GM23338 (cell line): ENCODE results near the gene RGS6. TPM values are rescaled to one million over a fixed set of nuclear protein-coding genes. Genes with fewer than 3 reads are reported as not detected.

Source experiments
- ATAC-seq: fragments of 200-7000 bp; cut with Tn5 transposase; 3 replicates; pipeline ENCODE4 v1.9.1; 2020
- DNase-seq: peaks from one replicate; pipeline ENCODE4 v3.0.0-alpha.2; 2015; ENCODE audit warnings: low spot score
- H2AFZ ChIP-seq: fragments of 200-600 bp; sonication (generic); 2 replicates; pipeline ENCODE4 v1.8.0; 2016; ENCODE audit warnings: antibody characterized with exemption, mild to moderate bottlenecking, moderate library complexity
- H3F3A ChIP-seq: fragments of 200-600 bp; sonication (generic); replicated peaks from 2 replicates; pipeline ENCODE4 v1.8.0; 2017; ENCODE audit warnings: antibody characterized with exemption, mixed run types, low read depth
- H3K27ac ChIP-seq: fragments of 200-600 bp; sonication (generic); 2 replicates; pipeline ENCODE4 v1.6.1; 2016; ENCODE audit warnings: low read depth
- H3K27me3 ChIP-seq: fragments of 200-600 bp; sonication (generic); 2 replicates; pipeline ENCODE4 v1.8.0; 2016; ENCODE audit warnings: mild to moderate bottlenecking, mixed run types, moderate library complexity; ENCODE audit not compliant: insufficient read depth
- H3K36me3 ChIP-seq: fragments of 200-600 bp; sonication (generic); 2 replicates; pipeline ENCODE4 v1.8.0; 2016; ENCODE audit warnings: mild to moderate bottlenecking; ENCODE audit not compliant: insufficient read depth
- H3K4me1 ChIP-seq: fragments of 200-600 bp; sonication (generic); 2 replicates; pipeline ENCODE4 v1.8.0; 2016; ENCODE audit warnings: mild to moderate bottlenecking, moderate library complexity; ENCODE audit not compliant: insufficient read depth
- H3K4me2 ChIP-seq: fragments of 200-600 bp; sonication (generic); 2 replicates; pipeline ENCODE4 v1.7.1; 2017; ENCODE audit warnings: mixed run types
- H3K4me3 ChIP-seq: fragments of 200-600 bp; sonication (generic); 2 replicates; pipeline ENCODE4 v1.6.1; 2016; ENCODE audit warnings: mixed run types
- H3K79me2 ChIP-seq: fragments of 200-600 bp; sonication (generic); replicated peaks from 2 replicates; pipeline ENCODE4 v1.8.0; 2017; ENCODE audit warnings: mild to moderate bottlenecking; ENCODE audit not compliant: insufficient read depth
- H3K9me2 ChIP-seq: fragments of 200-600 bp; sonication (generic); 2 replicates; pipeline ENCODE4 v1.8.0; 2017; ENCODE audit not compliant: insufficient read depth
- H4K20me1 ChIP-seq: fragments of 200-600 bp; sonication (generic); replicated peaks from 2 replicates; pipeline ENCODE4 v1.8.0; 2017; ENCODE audit warnings: mild to moderate bottlenecking; ENCODE audit not compliant: insufficient read depth
- H3K27ac Mint-ChIP-seq: 2 replicates; pipeline ENCODE4 v1.8.0; 2020; ENCODE audit warnings: inconsistent platforms, mild to moderate bottlenecking, moderate library complexity, mixed read lengths
- H3K27me3 Mint-ChIP-seq: 3 replicates; pipeline ENCODE4 v1.8.0; 2022; ENCODE audit warnings: low read depth, mild to moderate bottlenecking, moderate library complexity, mixed read lengths, inconsistent platforms; ENCODE audit not compliant: insufficient read depth, poor library complexity
- H3K36me3 Mint-ChIP-seq: 3 replicates; pipeline ENCODE4 v1.8.0; 2021; ENCODE audit warnings: low read depth, mild to moderate bottlenecking, inconsistent platforms, moderate library complexity, mixed read lengths
- H3K4me1 Mint-ChIP-seq: 3 replicates; pipeline ENCODE4 v1.8.0; 2020; ENCODE audit warnings: mild to moderate bottlenecking, inconsistent platforms, mixed read lengths
- H3K4me3 Mint-ChIP-seq: 3 replicates; pipeline ENCODE4 v1.8.0; 2021; ENCODE audit warnings: moderate library complexity, mild to moderate bottlenecking, inconsistent platforms, mixed read lengths
- H3K9me3 Mint-ChIP-seq: 3 replicates; pipeline ENCODE4 v1.8.0; 2020; ENCODE audit warnings: moderate library complexity, mild to moderate bottlenecking, inconsistent platforms, mixed read lengths
- CREB1 ChIP-seq: fragments of 250-450 bp; sonication (Bioruptor Pico); IDR thresholded peaks from 2 replicates; pipeline ENCODE4 v1.5.0; 2020; ENCODE audit warnings: low read depth, mild to moderate bottlenecking, moderate library complexity
- EZH2 ChIP-seq: fragments of 200-600 bp; sonication (generic); IDR thresholded peaks from one replicate; pipeline ENCODE4 v1.8.0; 2017; ENCODE audit warnings: antibody characterized with exemption, mild to moderate bottlenecking, low read depth; ENCODE audit not compliant: unreplicated experiment
- JUNB ChIP-seq: IDR thresholded peaks from one replicate; pipeline ENCODE4 v1.6.1; 2016; ENCODE audit warnings: antibody characterized with exemption; ENCODE audit not compliant: unreplicated experiment
- POLR2AphosphoS5 ChIP-seq: IDR thresholded peaks from 2 replicates; pipeline ENCODE4 v1.6.1; 2016; ENCODE audit warnings: antibody characterized with exemption, low read depth
- ZNF114 ChIP-seq: fragments of 250-450 bp; sonication (Bioruptor Pico); IDR thresholded peaks from 2 replicates; pipeline ENCODE4 v1.5.0; 2020; ENCODE audit warnings: mild to moderate bottlenecking, moderate library complexity
- ZNF331 ChIP-seq: fragments of 250-450 bp; sonication (Bioruptor Pico); IDR thresholded peaks from 2 replicates; pipeline ENCODE4 v1.5.0; 2020; ENCODE audit warnings: low read depth, mild to moderate bottlenecking, moderate library complexity
- polyA plus RNA-seq: library from polyadenylated mRNA; unstranded; fragments of >200 nt; fragmentation: Nextera tagmentation; extraction: Ambion mirVana; gene quantifications from 2 replicates; pipeline ENCODE4 v1.2.1, GENCODE V29; 2016
- total RNA-seq: library from RNA; depleted of rRNA; stranded (reverse); fragments of >200 nt; shearing (Covaris generic); gene quantifications from 2 replicates; pipeline ENCODE4 v1.2.3, GENCODE V29; 2014
- TF ChIP-seq, protein P1 (sequence below): IDR thresholded peaks from one replicate; pipeline ENCODE4 v1.6.1; 2018; ENCODE audit warnings: antibody characterized with exemption; ENCODE audit not compliant: unreplicated experiment
- TF ChIP-seq, protein P2 (sequence below), 2 experiments: fragments of 200-600 bp in 1 of 2; sonication (generic) in 1 of 2; conservative IDR thresholded peaks; 2 replicates each; pipeline versions ENCODE4 v1.5.1 to v1.6.1; 2016 to 2017; ENCODE audit warnings: antibody characterized with exemption in 2 of 2, low read depth in 2 of 2, mild to moderate bottlenecking in 2 of 2, moderate library complexity in 1 of 2
- TF ChIP-seq, protein P3 (sequence below): fragments of 250-450 bp; sonication (Bioruptor Pico); IDR thresholded peaks from 2 replicates; pipeline ENCODE4 v1.5.0; 2020; ENCODE audit warnings: mild to moderate bottlenecking, moderate library complexity

Gene RGS6
- total and polyA plus RNA-seq, 2 experiments from 2014 or later, result 0.66 to 0.83 TPM

DNA sequence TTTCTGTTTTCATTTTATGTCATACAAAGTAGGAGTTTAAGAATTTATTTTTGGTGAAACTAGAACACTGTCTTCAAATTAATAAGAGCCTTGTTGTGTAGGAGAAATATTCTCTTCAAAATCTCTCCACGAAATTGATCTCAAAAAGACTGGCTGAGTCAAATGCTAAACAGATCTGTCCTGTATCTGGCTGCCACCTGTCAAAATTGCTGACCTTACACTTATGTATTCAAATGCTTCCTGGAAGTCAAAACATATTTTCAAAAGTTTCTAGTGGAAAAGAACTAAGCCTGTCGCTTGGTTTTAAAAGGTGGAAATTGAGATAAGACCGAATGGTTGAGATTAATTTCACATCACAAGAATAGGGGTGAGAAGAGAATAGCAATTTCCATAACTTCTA lies 121.4 kb downstream of the RGS6 start:
- Histone ChIP-seq H3K36me3 (no peaks in the 10 kb centered on the region), H3K27ac (no peak overlapping the region), H3F3A (no peaks in the 10 kb centered on the region), H3K4me3 (no peak overlapping the region), H3K4me2 (no peak overlapping the region), H4K20me1 (no peaks in the 10 kb centered on the region), H3K4me1 (no peaks in the 10 kb centered on the region), H3K27me3 (no peaks in the 10 kb centered on the region), H3K79me2 (no peaks in the 10 kb centered on the region), H3K9me2 (no peaks in the 10 kb centered on the region), H2AFZ (no peak overlapping the region)
- Mint-ChIP-seq H3K9me3 (no peaks in the 10 kb centered on the region), H3K36me3 (no peaks in the 10 kb centered on the region), H3K27ac (no peak overlapping the region), H3K27me3 (peaks cover 3% of the 10 kb centered on the region), H3K4me1 (peaks cover 14% of the 10 kb centered on the region), H3K4me3 (no peak overlapping the region)
- TF ChIP-seq, protein P1, sequence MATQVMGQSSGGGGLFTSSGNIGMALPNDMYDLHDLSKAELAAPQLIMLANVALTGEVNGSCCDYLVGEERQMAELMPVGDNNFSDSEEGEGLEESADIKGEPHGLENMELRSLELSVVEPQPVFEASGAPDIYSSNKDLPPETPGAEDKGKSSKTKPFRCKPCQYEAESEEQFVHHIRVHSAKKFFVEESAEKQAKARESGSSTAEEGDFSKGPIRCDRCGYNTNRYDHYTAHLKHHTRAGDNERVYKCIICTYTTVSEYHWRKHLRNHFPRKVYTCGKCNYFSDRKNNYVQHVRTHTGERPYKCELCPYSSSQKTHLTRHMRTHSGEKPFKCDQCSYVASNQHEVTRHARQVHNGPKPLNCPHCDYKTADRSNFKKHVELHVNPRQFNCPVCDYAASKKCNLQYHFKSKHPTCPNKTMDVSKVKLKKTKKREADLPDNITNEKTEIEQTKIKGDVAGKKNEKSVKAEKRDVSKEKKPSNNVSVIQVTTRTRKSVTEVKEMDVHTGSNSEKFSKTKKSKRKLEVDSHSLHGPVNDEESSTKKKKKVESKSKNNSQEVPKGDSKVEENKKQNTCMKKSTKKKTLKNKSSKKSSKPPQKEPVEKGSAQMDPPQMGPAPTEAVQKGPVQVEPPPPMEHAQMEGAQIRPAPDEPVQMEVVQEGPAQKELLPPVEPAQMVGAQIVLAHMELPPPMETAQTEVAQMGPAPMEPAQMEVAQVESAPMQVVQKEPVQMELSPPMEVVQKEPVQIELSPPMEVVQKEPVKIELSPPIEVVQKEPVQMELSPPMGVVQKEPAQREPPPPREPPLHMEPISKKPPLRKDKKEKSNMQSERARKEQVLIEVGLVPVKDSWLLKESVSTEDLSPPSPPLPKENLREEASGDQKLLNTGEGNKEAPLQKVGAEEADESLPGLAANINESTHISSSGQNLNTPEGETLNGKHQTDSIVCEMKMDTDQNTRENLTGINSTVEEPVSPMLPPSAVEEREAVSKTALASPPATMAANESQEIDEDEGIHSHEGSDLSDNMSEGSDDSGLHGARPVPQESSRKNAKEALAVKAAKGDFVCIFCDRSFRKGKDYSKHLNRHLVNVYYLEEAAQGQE, result no peak
- TF ChIP-seq, protein P2, sequence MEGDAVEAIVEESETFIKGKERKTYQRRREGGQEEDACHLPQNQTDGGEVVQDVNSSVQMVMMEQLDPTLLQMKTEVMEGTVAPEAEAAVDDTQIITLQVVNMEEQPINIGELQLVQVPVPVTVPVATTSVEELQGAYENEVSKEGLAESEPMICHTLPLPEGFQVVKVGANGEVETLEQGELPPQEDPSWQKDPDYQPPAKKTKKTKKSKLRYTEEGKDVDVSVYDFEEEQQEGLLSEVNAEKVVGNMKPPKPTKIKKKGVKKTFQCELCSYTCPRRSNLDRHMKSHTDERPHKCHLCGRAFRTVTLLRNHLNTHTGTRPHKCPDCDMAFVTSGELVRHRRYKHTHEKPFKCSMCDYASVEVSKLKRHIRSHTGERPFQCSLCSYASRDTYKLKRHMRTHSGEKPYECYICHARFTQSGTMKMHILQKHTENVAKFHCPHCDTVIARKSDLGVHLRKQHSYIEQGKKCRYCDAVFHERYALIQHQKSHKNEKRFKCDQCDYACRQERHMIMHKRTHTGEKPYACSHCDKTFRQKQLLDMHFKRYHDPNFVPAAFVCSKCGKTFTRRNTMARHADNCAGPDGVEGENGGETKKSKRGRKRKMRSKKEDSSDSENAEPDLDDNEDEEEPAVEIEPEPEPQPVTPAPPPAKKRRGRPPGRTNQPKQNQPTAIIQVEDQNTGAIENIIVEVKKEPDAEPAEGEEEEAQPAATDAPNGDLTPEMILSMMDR (conservative IDR thresholded peaks at IDR 0.05; ENCODE audit: low read depth in 2 of 2), result no peak
- no peak for TF ChIP-seq POLR2AphosphoS5
- no peak for TF ChIP-seq ZNF331 (CRISPR knock-in tag)
- TF ChIP-seq CREB1 (CRISPR knock-in tag), result no peak
- no peak for TF ChIP-seq JUNB
- no peak for TF ChIP-seq EZH2
- DNase-seq (no peak), ATAC-seq (no peak)

DNA sequence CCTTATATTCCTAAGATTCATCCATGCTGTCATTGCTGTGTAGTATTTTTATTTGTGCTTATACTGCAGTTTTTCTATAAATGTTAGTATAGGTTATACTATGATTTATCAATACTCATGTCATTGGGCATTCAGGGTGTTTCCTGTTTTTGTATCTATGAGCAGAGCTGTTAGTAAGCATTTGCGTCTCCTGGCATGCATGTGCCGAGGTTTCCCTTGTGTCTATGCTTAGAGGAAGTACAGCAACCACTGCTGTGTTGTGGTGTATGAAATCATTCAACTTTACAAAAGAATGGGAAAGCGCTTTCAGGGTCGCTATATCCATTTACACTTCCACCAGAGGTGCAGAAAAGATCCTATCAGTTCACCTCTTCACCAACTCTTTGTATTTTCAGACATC lies 122.7 kb downstream of the RGS6 start:
- Histone ChIP-seq H4K20me1 (no peaks in the 10 kb centered on the region), H3K4me1 (no peaks in the 10 kb centered on the region), H3K4me2 (no peak overlapping the region), H3F3A (no peaks in the 10 kb centered on the region), H2AFZ (no peak overlapping the region; the same call in 1 of the 2 replicates), H3K79me2 (no peaks in the 10 kb centered on the region), H3K9me2 (peaks cover 4% of the 10 kb centered on the region; the same call in 1 of the 2 replicates), H3K27ac (no peak overlapping the region), H3K36me3 (no peaks in the 10 kb centered on the region), H3K4me3 (no peak overlapping the region), H3K27me3 (no peaks in the 10 kb centered on the region)
- no peak for ATAC-seq
- Mint-ChIP-seq H3K9me3 (no peaks in the 10 kb centered on the region), H3K27ac (no peak overlapping the region), H3K36me3 (no peaks in the 10 kb centered on the region), H3K4me1 (peaks cover 12% of the 10 kb centered on the region; the same call in 2 of the 3 replicates), H3K4me3 (no peak overlapping the region), H3K27me3 (peaks cover 5% of the 10 kb centered on the region)
- DNase-seq, result no peak
- no peak for TF ChIP-seq JUNB
- TF ChIP-seq ZNF331 (CRISPR knock-in tag), result no peak
- no peak for TF ChIP-seq ZNF114 (CRISPR knock-in tag)
- TF ChIP-seq, protein P3, sequence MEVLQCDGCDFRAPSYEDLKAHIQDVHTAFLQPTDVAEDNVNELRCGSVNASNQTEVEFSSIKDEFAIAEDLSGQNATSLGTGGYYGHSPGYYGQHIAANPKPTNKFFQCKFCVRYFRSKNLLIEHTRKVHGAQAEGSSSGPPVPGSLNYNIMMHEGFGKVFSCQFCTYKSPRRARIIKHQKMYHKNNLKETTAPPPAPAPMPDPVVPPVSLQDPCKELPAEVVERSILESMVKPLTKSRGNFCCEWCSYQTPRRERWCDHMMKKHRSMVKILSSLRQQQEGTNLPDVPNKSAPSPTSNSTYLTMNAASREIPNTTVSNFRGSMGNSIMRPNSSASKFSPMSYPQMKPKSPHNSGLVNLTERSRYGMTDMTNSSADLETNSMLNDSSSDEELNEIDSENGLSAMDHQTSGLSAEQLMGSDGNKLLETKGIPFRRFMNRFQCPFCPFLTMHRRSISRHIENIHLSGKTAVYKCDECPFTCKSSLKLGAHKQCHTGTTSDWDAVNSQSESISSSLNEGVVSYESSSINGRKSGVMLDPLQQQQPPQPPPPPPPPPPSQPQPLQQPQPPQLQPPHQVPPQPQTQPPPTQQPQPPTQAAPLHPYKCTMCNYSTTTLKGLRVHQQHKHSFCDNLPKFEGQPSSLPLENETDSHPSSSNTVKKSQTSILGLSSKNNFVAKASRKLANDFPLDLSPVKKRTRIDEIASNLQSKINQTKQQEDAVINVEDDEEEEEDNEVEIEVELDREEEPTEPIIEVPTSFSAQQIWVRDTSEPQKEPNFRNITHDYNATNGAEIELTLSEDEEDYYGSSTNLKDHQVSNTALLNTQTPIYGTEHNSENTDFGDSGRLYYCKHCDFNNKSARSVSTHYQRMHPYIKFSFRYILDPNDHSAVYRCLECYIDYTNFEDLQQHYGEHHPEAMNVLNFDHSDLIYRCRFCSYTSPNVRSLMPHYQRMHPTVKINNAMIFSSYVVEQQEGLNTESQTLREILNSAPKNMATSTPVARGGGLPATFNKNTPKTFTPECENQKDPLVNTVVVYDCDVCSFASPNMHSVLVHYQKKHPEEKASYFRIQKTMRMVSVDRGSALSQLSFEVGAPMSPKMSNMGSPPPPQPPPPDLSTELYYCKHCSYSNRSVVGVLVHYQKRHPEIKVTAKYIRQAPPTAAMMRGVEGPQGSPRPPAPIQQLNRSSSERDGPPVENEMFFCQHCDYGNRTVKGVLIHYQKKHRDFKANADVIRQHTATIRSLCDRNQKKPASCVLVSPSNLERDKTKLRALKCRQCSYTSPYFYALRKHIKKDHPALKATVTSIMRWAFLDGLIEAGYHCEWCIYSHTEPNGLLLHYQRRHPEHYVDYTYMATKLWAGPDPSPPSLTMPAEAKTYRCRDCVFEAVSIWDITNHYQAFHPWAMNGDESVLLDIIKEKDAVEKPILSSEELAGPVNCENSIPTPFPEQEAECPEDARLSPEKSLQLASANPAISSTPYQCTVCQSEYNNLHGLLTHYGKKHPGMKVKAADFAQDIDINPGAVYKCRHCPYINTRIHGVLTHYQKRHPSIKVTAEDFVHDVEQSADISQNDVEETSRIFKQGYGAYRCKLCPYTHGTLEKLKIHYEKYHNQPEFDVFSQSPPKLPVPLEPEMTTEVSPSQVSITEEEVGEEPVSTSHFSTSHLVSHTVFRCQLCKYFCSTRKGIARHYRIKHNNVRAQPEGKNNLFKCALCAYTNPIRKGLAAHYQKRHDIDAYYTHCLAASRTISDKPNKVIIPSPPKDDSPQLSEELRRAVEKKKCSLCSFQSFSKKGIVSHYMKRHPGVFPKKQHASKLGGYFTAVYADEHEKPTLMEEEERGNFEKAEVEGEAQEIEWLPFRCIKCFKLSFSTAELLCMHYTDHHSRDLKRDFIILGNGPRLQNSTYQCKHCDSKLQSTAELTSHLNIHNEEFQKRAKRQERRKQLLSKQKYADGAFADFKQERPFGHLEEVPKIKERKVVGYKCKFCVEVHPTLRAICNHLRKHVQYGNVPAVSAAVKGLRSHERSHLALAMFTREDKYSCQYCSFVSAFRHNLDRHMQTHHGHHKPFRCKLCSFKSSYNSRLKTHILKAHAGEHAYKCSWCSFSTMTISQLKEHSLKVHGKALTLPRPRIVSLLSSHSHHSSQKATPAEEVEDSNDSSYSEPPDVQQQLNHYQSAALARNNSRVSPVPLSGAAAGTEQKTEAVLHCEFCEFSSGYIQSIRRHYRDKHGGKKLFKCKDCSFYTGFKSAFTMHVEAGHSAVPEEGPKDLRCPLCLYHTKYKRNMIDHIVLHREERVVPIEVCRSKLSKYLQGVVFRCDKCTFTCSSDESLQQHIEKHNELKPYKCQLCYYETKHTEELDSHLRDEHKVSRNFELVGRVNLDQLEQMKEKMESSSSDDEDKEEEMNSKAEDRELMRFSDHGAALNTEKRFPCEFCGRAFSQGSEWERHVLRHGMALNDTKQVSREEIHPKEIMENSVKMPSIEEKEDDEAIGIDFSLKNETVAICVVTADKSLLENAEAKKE (CRISPR knock-in tag), result no peak
- no peak for TF ChIP-seq CREB1 (CRISPR knock-in tag)
